Upper lobe of right lung (tissue), 1 donor: ENCODE measurements around the gene MAP2K2. TPM values are rescaled to one million over a fixed set of nuclear protein-coding genes. Genes with fewer than 3 reads are reported as not detected.

Source experiments
- ATAC-seq: fragments of 200-7000 bp; cut with Tn5 transposase; one replicate; pipeline ENCODE4 v1.9.1; 2020; ENCODE audit warnings: mild to moderate bottlenecking, moderate library complexity
- DNase-seq: peaks from one replicate; pipeline ENCODE4 v3.0.0-alpha.2; 2020
- H3K27ac ChIP-seq: fragments of 200-600 bp; one replicate; pipeline ENCODE4 v1.8.0; 2022
- H3K27me3 ChIP-seq: fragments of 200-600 bp; one replicate; pipeline ENCODE4 v1.8.0; 2022; ENCODE audit warnings: mild to moderate bottlenecking
- H3K36me3 ChIP-seq: fragments of 200-600 bp; one replicate; pipeline ENCODE4 v1.8.0; 2022
- H3K4me1 ChIP-seq: fragments of 200-600 bp; one replicate; pipeline ENCODE4 v1.8.0; 2022
- H3K4me3 ChIP-seq: fragments of 200-600 bp; one replicate; pipeline ENCODE4 v1.8.0; 2022; ENCODE audit warnings: mild to moderate bottlenecking
- H3K9me3 ChIP-seq: fragments of 200-600 bp; one replicate; pipeline ENCODE4 v1.8.0; 2022
- intact Hi-C: fragments of 100-400 bp; cut with DNase I; formaldehyde crosslinking; loops from one replicate; pipeline ENCODE4 v1.11.0; 2022
- total RNA-seq: library from RNA; stranded (reverse); fragmentation: NEBNext Ultra II Directional; extraction: Animal tissue kit (Norgen Biotek cat#: 25700); gene quantifications from one replicate; pipeline ENCODE4 v1.2.1, GENCODE V29; 2021
- TF ChIP-seq, protein P1 (sequence below): fragments of 200-600 bp; IDR thresholded peaks from one replicate; pipeline ENCODE4 v1.8.0; 2022; ENCODE audit warnings: antibody characterized with exemption
- donor health status: DM: no; HTN: yes; CAD: no; lungs with severe emphysema.

Gene MAP2K2
- total RNA-seq, 1 donor from 2014 or later = 110 TPM

DNA sequence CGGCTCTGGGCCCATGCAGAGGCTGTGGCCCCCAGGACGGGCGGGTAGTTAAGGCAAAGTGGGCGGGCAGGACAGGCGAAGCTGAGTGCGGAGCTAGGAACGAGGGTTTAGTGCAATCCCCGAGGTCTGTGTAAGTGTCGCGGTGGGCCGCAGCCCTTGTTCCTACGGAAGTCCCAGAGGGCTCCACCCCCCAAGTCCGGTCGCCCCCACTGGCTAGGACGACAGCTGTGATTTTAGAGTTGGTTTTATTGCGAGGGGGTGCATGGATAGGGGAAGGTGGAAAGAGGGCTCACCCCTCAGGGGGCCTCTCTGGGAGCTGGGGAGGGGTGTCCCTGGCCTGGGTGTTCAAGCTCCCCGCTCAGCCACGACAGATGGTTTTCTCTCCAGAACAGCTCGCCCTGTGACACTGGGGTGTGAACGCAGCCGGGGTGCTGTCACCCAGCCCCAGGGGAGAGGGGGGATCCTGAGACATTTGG lies 78.9 kb downstream of the MAP2K2 start:
- Histone ChIP-seq H3K27me3 (no peaks in the 10 kb centered on the region), H3K9me3 (no peaks in the 10 kb centered on the region), H3K4me3 (no peak overlapping the region), H3K27ac (no peak overlapping the region), H3K4me1 (peaks cover 12% of the 10 kb centered on the region), H3K36me3 (peaks cover 34% of the 10 kb centered on the region)
- DNase-seq = no peak
- no peak for ATAC-seq
- TF ChIP-seq, protein P1, sequence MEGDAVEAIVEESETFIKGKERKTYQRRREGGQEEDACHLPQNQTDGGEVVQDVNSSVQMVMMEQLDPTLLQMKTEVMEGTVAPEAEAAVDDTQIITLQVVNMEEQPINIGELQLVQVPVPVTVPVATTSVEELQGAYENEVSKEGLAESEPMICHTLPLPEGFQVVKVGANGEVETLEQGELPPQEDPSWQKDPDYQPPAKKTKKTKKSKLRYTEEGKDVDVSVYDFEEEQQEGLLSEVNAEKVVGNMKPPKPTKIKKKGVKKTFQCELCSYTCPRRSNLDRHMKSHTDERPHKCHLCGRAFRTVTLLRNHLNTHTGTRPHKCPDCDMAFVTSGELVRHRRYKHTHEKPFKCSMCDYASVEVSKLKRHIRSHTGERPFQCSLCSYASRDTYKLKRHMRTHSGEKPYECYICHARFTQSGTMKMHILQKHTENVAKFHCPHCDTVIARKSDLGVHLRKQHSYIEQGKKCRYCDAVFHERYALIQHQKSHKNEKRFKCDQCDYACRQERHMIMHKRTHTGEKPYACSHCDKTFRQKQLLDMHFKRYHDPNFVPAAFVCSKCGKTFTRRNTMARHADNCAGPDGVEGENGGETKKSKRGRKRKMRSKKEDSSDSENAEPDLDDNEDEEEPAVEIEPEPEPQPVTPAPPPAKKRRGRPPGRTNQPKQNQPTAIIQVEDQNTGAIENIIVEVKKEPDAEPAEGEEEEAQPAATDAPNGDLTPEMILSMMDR = no peak
- intact Hi-C loops = no loop called here

DNA sequence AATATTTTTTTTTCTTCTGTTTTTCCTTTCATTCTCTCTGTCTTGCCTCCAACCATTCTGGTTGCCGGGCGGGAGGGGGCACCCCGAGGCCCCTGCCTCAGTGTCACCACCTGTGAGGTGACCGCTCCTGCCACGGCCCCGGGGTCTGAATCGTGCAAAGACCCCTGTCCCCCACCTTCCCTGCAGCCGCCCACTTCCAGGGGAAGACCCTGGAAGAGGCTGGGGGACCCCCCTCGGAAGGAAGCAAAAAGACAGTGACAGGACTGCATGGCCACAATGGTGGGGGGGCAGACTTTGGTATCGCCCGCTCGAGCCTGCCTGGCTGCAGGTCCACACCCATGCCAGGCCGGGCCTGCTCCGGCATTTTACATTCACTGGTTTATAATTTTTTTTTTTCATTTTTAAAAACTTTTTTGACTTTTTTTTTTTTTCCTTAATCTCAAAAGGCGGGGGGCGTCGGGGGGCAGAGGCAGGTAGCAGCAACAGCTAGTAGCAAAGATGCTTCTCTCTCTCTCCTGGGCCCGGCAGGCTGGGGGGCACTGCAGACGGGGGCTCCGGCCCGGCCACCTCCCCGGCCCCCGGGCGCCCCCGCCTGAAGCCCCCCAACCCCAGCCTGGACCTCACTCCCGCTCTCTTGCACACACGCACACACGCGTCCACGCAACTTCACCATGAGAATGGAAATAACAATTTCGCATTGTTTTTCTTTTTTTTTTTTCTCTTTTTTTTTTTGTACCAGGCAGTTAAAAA lies 79.8 kb downstream of the MAP2K2 start:
- DNase-seq (no peak), ATAC-seq (no peak)
- H3K36me3 ChIP-seq = peaks cover 28% of the 10 kb centered on the region
- H3K27ac ChIP-seq = no peak overlapping the region
- peaks cover 12% of the 10 kb centered on the region for H3K4me1 ChIP-seq
- TF ChIP-seq, protein P1 = no peak
- H3K27me3 ChIP-seq = no peaks in the 10 kb centered on the region
- no peak overlapping the region for H3K4me3 ChIP-seq
- no peaks in the 10 kb centered on the region for H3K9me3 ChIP-seq
- intact Hi-C loops = no loop called here

DNA sequence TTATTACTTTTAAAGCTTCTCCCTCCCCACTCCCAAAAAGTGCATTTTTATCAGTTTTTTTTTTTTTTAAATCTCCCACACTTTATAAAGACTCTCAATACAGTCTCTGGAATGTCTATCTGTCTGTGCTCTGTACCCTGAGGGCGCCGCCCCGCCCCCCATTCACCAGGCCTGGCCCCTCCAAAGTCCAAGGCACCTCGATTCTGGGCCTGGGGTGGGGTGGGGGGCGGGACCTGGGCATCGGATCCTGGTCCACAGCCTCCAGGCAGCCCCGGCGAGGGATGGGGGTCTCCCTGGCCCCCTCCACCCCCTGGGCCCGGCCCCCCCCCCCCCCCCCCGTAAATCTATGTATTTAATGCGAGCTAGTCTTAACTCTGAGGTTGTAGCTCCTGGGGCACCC lies 80.5 kb downstream of the MAP2K2 start:
- intact Hi-C loops = no loop called here
- no peak overlapping the region for H3K4me3 ChIP-seq
- ATAC-seq = no peak
- peaks cover 28% of the 10 kb centered on the region for H3K36me3 ChIP-seq
- H3K9me3 ChIP-seq = no peaks in the 10 kb centered on the region
- TF ChIP-seq, protein P1 = no peak
- no peak overlapping the region for H3K27ac ChIP-seq
- H3K4me1 ChIP-seq = peaks cover 12% of the 10 kb centered on the region
- no peaks in the 10 kb centered on the region for H3K27me3 ChIP-seq
- no peak for DNase-seq

DNA sequence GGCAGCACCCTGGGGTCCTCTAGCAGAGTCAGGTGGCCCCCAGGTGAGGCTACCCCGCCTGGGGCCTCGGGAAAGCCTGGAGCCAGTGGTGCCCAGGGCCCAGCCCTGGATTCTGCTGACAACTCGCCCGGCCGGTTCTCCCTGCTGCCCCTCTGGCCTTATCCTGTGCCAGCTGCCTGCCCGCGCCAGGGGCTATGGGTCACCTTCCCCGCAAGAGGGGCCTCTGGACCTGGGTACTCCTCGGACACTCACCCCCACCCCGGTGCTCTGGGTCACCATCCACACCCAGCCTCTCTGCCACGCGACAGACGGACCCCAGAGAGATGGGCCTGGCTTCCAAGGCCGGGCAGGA lies 81.2 kb downstream of the MAP2K2 start:
- intact Hi-C loops = no loop called here
- no peaks in the 10 kb centered on the region for H3K27me3 ChIP-seq
- TF ChIP-seq, protein P1 = no peak
- DNase-seq = peak; percentile 81
- peaks cover 31% of the 10 kb centered on the region for H3K36me3 ChIP-seq
- peak; percentile 79 for ATAC-seq
- no peak overlapping the region for H3K4me3 ChIP-seq
- H3K27ac ChIP-seq = no peak overlapping the region
- H3K9me3 ChIP-seq = no peaks in the 10 kb centered on the region
- peaks cover 12% of the 10 kb centered on the region for H3K4me1 ChIP-seq

DNA sequence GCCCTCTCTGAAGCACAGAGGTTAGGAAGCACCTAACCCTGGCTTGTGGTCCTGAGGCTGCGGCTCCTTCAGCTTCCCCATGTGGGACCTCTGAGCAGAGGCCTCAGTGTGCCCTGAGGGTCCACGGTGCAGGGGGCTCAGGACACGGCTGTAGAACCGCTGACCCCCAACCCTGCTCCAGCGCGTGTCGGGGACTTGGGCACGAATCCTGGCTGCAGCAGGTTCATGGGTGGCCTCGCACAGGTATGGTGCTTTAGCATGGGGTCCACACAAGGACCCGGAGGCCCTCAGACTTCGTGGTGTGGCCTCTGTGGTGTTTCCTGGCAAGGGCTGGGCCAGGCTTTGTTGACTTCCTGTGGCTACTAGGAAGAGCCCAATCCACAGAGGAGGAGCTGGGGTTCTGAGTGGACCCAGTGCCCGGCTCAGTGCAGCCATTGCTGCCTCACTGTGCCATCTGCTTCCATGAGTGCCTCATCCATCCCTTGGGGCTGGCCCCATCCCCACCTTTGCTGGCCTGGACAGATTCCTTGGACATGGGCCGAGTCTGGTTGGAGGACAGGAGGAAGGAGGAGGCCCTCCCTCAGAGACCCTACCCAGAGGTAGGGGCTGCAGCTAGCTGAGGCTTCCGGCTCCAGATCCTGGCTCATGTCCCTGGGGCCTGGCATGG lies 81.7 kb downstream of the MAP2K2 start:
- intact Hi-C loops = no loop called here
- Histone ChIP-seq H3K9me3 (no peaks in the 10 kb centered on the region), H3K27ac (no peak overlapping the region), H3K4me1 (peaks cover 12% of the 10 kb centered on the region), H3K27me3 (no peaks in the 10 kb centered on the region), H3K36me3 (peaks cover 32% of the 10 kb centered on the region), H3K4me3 (no peak overlapping the region)
- peak; percentile 21 for ATAC-seq
- DNase-seq = no peak
- TF ChIP-seq, protein P1 = no peak

Other genes starting within 250 kb of the MAP2K2 start
- gene ATCAY, start 243.4 kb downstream of the MAP2K2 start, total RNA-seq = not detected
- gene NMRK2, start 191.1 kb downstream of the MAP2K2 start, total RNA-seq = 1.6 TPM
- gene DAPK3, start 153.0 kb downstream of the MAP2K2 start, total RNA-seq = 70.7 TPM
- gene EEF2, start 138.7 kb downstream of the MAP2K2 start, total RNA-seq = 1,960 TPM
- 25.4 TPM for gene PIAS4, start 116.4 kb downstream of the MAP2K2 start, total RNA-seq
- 54.3 TPM for gene ZBTB7A, start 57.2 kb downstream of the MAP2K2 start, total RNA-seq
- not detected for gene CREB3L3, start 29.5 kb upstream of the MAP2K2 start, total RNA-seq
- 20.3 TPM for gene SIRT6, start 58.4 kb upstream of the MAP2K2 start, total RNA-seq
- gene ANKRD24, start 58.6 kb upstream of the MAP2K2 start, total RNA-seq = 2.3 TPM
- gene EBI3, start 105.4 kb upstream of the MAP2K2 start, total RNA-seq = 2.0 TPM
- 18.9 TPM for gene YJU2, start 123.0 kb upstream of the MAP2K2 start, total RNA-seq
- gene SHD, start 155.1 kb upstream of the MAP2K2 start, total RNA-seq = not detected
- 2.7 TPM for gene TMIGD2, start 178.3 kb upstream of the MAP2K2 start, total RNA-seq
- gene FSD1, start 180.5 kb upstream of the MAP2K2 start, total RNA-seq = 1.5 TPM
- gene STAP2, start 214.7 kb upstream of the MAP2K2 start, total RNA-seq = 16.1 TPM
- gene MPND, start 219.4 kb upstream of the MAP2K2 start, total RNA-seq = 29.3 TPM